Activated CD4-positive, alpha-beta T cell treated with anti-CD3 and anti-CD28 coated beads, Interleukin-2, Interleukin-4, amounts not matched to agents 100 ng/mL and 50 ng/mL, durations not matched to agents 16 hours and 8 hours (primary cell): ENCODE data around the gene SCNN1G.

ENCODE experiments used
- DNase-seq: peaks from one replicate; pipeline ENCODE4 v3.0.0-alpha.2; 2020; ENCODE audit warnings: low spot score

SCNN1G gene

GRCh38 chr16:23155445-23156049 is 27.0 kb upstream of the SCNN1G start:
- peak; percentile 12 for DNase-seq

GRCh38 chr16:23156110-23156509 is 26.4 kb upstream of the SCNN1G start:
- DNase-seq = no peak

- DNase-seq = no peak
Observed at GRCh38 chr16:23156946-23157460, 25.5 kb upstream of the SCNN1G start.

- no peak for DNase-seq
Observed at GRCh38 chr16:23158114-23158513, 24.4 kb upstream of the SCNN1G start.

GRCh38 chr16:23160082-23160481 is 22.5 kb upstream of the SCNN1G start:
- DNase-seq = no peak

- DNase-seq = no peak
Observed at GRCh38 chr16:23160574-23160973, 22.0 kb upstream of the SCNN1G start.

GRCh38 chr16:23163921-23164320 is 18.6 kb upstream of the SCNN1G start:
- DNase-seq = no peak

- DNase-seq = no peak
Observed at GRCh38 chr16:23164736-23165135, 17.8 kb upstream of the SCNN1G start.

- no peak for DNase-seq
Observed at GRCh38 chr16:23172583-23172982, 10.0 kb upstream of the SCNN1G start.

GRCh38 chr16:23172994-23173393 is 9.6 kb upstream of the SCNN1G start:
- no peak for DNase-seq

GRCh38 chr16:23174622-23175021 is 7.9 kb upstream of the SCNN1G start:
- no peak for DNase-seq

GRCh38 chr16:23175651-23176050 is 6.9 kb upstream of the SCNN1G start:
- no peak for DNase-seq

GRCh38 chr16:23181506-23181905 is 1.0 kb upstream of the SCNN1G start:
- no peak for DNase-seq

- peak; percentile 74 for DNase-seq
Observed at GRCh38 chr16:23182206-23182678, 303 bp upstream of the SCNN1G start.

GRCh38 chr16:23183543-23183862 is 958 bp downstream of the SCNN1G start:
- DNase-seq = no peak

GRCh38 chr16:23185656-23186055 is 3.1 kb downstream of the SCNN1G start:
- DNase-seq = no peak

- no peak for DNase-seq
Observed at GRCh38 chr16:23186171-23186570, 3.6 kb downstream of the SCNN1G start.

GRCh38 chr16:23187341-23187740 is 4.8 kb downstream of the SCNN1G start:
- no peak for DNase-seq

- no peak for DNase-seq
Observed at GRCh38 chr16:23188911-23189310, 6.4 kb downstream of the SCNN1G start.

- no peak for DNase-seq
Observed at GRCh38 chr16:23194497-23195221, 12.1 kb downstream of the SCNN1G start.

GRCh38 chr16:23195366-23195978 is 12.9 kb downstream of the SCNN1G start:
- peak; percentile 11 for DNase-seq

GRCh38 chr16:23196539-23196938 is 14.0 kb downstream of the SCNN1G start:
- no peak for DNase-seq

GRCh38 chr16:23202166-23202565 is 19.6 kb downstream of the SCNN1G start:
- no peak for DNase-seq
